PC-3 (cell line): ENCODE data around the gene SLC6A3. TPM values are rescaled to one million over a fixed set of nuclear protein-coding genes. Genes with fewer than 3 reads are reported as not detected.

Source experiments
- ATAC-seq: fragments of 200-7000 bp; cut with Tn5 transposase; 2 replicates; pipeline ENCODE4 v1.9.1; 2020; ENCODE audit warnings: mild to moderate bottlenecking, moderate library complexity
- BruUV-seq: library from RNA; stranded (reverse); fragments of 400-500 nt; replicated peaks from 2 replicates; lab custom pipeline; 2021; lab: Mats Ljungman, UMichigan
- CTCF ChIA-PET: fragments of 300-600 bp; sonication (Branson Sonifier 250); formaldehyde crosslinking; loops from one replicate; lab custom pipeline; 2022; ENCODE audit warnings: antibody characterized with exemption; lab: Charles Lee
- POLR2A ChIA-PET: fragments of 300-600 bp; sonication (Branson Sonifier 250); formaldehyde crosslinking; loops from one replicate; lab custom pipeline; 2022; ENCODE audit warnings: antibody characterized with exemption; ENCODE audit not compliant: unreplicated experiment; lab: Charles Lee
- DNase-seq: peaks from one replicate; pipeline ENCODE4 v3.0.0-alpha.2; 2015
- H2AFZ ChIP-seq: fragments of 300-600 bp; sonication (generic); 2 replicates; pipeline ENCODE4 v1.6.0; 2016; ENCODE audit warnings: antibody characterized with exemption, low read length
- H3F3A ChIP-seq: fragments of 300-600 bp; sonication (generic); one replicate; pipeline ENCODE4 v1.6.0; 2017; ENCODE audit warnings: antibody characterized with exemption, low read length, control low read depth, mild to moderate bottlenecking; ENCODE audit not compliant: unreplicated experiment
- H3K27ac ChIP-seq: fragments of 300-600 bp; sonication (generic); 2 replicates; pipeline ENCODE4 v1.5.1; 2016; ENCODE audit warnings: mild to moderate bottlenecking, low read length
- H3K27me3 ChIP-seq: fragments of 300-600 bp; sonication (generic); 2 replicates; pipeline ENCODE4 v1.6.1; 2016; ENCODE audit warnings: low read length, mixed read lengths
- H3K36me3 ChIP-seq: fragments of 300-600 bp; sonication (generic); 2 replicates; pipeline ENCODE4 v1.6.1; 2016; ENCODE audit warnings: low read depth, mixed run types, low read length, mixed read lengths
- H3K4me1 ChIP-seq: fragments of 300-600 bp; sonication (generic); 2 replicates; pipeline ENCODE4 v1.5.1; 2016; ENCODE audit warnings: low read length; ENCODE audit not compliant: insufficient read depth
- H3K4me2 ChIP-seq: fragments of 300-600 bp; sonication (generic); 2 replicates; pipeline ENCODE4 v1.6.0; 2016; ENCODE audit warnings: low read length
- H3K4me3 ChIP-seq: fragments of 300-600 bp; sonication (generic); 2 replicates; pipeline ENCODE4 v1.5.1; 2016; ENCODE audit warnings: mild to moderate bottlenecking, low read length, mixed read lengths
- H3K79me2 ChIP-seq: fragments of 300-600 bp; sonication (generic); 2 replicates; pipeline ENCODE4 v1.6.1; 2017; ENCODE audit warnings: low read length, mixed read lengths
- H3K9ac ChIP-seq: fragments of 300-600 bp; sonication (generic); 2 replicates; pipeline ENCODE4 v1.6.0; 2016; ENCODE audit warnings: mild to moderate bottlenecking, low read length
- H3K9me2 ChIP-seq: fragments of 300-600 bp; sonication (generic); replicated peaks from 2 replicates; pipeline ENCODE4 v1.6.1; 2016; ENCODE audit warnings: mixed run types, low read length, mixed read lengths
- H3K9me3 ChIP-seq: fragments of 300-600 bp; sonication (generic); 2 replicates; pipeline ENCODE4 v1.6.1; 2016; ENCODE audit warnings: low read length, mixed read lengths
- H4K20me1 ChIP-seq: fragments of 300-600 bp; sonication (generic); 2 replicates; pipeline ENCODE4 v1.6.1; 2016; ENCODE audit warnings: low read length, mixed read lengths
- CTCF ChIP-seq: fragments of 300-600 bp; sonication (generic); conservative IDR thresholded peaks from 2 replicates; pipeline ENCODE4 v1.5.1; 2017; ENCODE audit warnings: antibody characterized with exemption, low read depth, mild to moderate bottlenecking, low read length
- EZH2 ChIP-seq: fragments of 300-600 bp; sonication (generic); IDR thresholded peaks from one replicate; pipeline ENCODE4 v1.6.1; 2017; ENCODE audit warnings: antibody characterized with exemption, mild to moderate bottlenecking, low read length; ENCODE audit not compliant: unreplicated experiment
- EZH2phosphoT487 ChIP-seq: fragments of 300-600 bp; sonication (generic); IDR thresholded peaks from 2 replicates; pipeline ENCODE4 v1.6.1; 2018; ENCODE audit warnings: mild to moderate bottlenecking, antibody characterized with exemption, low read length, borderline replicate concordance
- intact Hi-C: fragments of 100-400 bp; cut with micrococcal nuclease; formaldehyde crosslinking; loops from 2 replicates; pipeline ENCODE4 v1.9.0; 2023
- total RNA-seq: library from RNA; depleted of rRNA; stranded (reverse); fragments of >200 nt; gene quantifications from 2 replicates; pipeline ENCODE4 v1.2.3, GENCODE V29; 2014

SLC6A3 gene
- total RNA-seq, 1 experiment from 2014 or later, result not detected

GRCh38 chr5:1478271-1479035 lies 33.2 kb upstream of the SLC6A3 start:
- no peaks in the 10 kb centered on the region for H3K79me2 ChIP-seq
- BruUV-seq, result TSS peak; percentile 10
- no peaks in the 10 kb centered on the region for H4K20me1 ChIP-seq
- intact Hi-C loops, result loop anchor here (5.0 kb wide), 1 partner anchor 164 kb away; no protein-coding TSS in a partner anchor
- CTCF ChIA-PET, result no interaction called here
- no peak overlapping the region for H3K4me3 ChIP-seq
- TF ChIP-seq EZH2 (no peak), EZH2phosphoT487 (no peak), CTCF (no peak)
- peaks cover 54% of the 10 kb centered on the region for H3K36me3 ChIP-seq
- H3K4me1 ChIP-seq, result no peaks in the 10 kb centered on the region
- no peaks in the 10 kb centered on the region for H3F3A ChIP-seq
- H2AFZ ChIP-seq, result no peak overlapping the region
- ATAC-seq (no peak), DNase-seq (no peak)
- H3K9ac ChIP-seq, result no peak overlapping the region
- no peaks in the 10 kb centered on the region for H3K9me3 ChIP-seq
- no peak overlapping the region for H3K4me2 ChIP-seq
- no peak overlapping the region for H3K27ac ChIP-seq
- H3K27me3 ChIP-seq, result no peaks in the 10 kb centered on the region
- POLR2A ChIA-PET, result no interaction called here
- no peaks in the 10 kb centered on the region for H3K9me2 ChIP-seq

- intact Hi-C loops, result loop anchor here (5.0 kb wide), 1 partner anchor 165 kb away; no protein-coding TSS in a partner anchor
- H2AFZ ChIP-seq, result no peak overlapping the region
- H3F3A ChIP-seq, result no peaks in the 10 kb centered on the region
- no peaks in the 10 kb centered on the region for H3K9me3 ChIP-seq
- POLR2A ChIA-PET, result no interaction called here
- no peaks in the 10 kb centered on the region for H4K20me1 ChIP-seq
- H3K36me3 ChIP-seq, result peaks cover 53% of the 10 kb centered on the region
- DNase-seq (no peak), ATAC-seq (no peak)
- H3K27ac ChIP-seq, result no peak overlapping the region
- H3K27me3 ChIP-seq, result no peaks in the 10 kb centered on the region
- H3K4me2 ChIP-seq, result no peak overlapping the region
- no peak overlapping the region for H3K9ac ChIP-seq
- TF ChIP-seq EZH2phosphoT487 (no peak), EZH2 (no peak), CTCF (no peak)
- no peaks in the 10 kb centered on the region for H3K79me2 ChIP-seq
- no TSS peak for BruUV-seq
- CTCF ChIA-PET, result no interaction called here
- no peaks in the 10 kb centered on the region for H3K9me2 ChIP-seq
- no peak overlapping the region for H3K4me3 ChIP-seq
- H3K4me1 ChIP-seq, result no peaks in the 10 kb centered on the region
These were observed 32.1 kb upstream of the SLC6A3 start for GRCh38 chr5:1477341-1477740.

GRCh38 chr5:1476967-1477310 lies 31.7 kb upstream of the SLC6A3 start:
- H3K27ac ChIP-seq, result no peak overlapping the region
- H3K4me2 ChIP-seq, result no peak overlapping the region
- no peaks in the 10 kb centered on the region for H3K9me3 ChIP-seq
- H3K79me2 ChIP-seq, result no peaks in the 10 kb centered on the region
- H3K4me3 ChIP-seq, result no peak overlapping the region
- no peaks in the 10 kb centered on the region for H3F3A ChIP-seq
- H3K36me3 ChIP-seq, result peaks cover 53% of the 10 kb centered on the region
- no peaks in the 10 kb centered on the region for H3K27me3 ChIP-seq
- no peaks in the 10 kb centered on the region for H3K9me2 ChIP-seq
- BruUV-seq, result no TSS peak
- ChIA-PET POLR2A (no interaction called here), CTCF (no interaction called here)
- no peak for ATAC-seq
- TF ChIP-seq EZH2, result no peak
- no peak for TF ChIP-seq EZH2phosphoT487
- TF ChIP-seq CTCF, result no peak
- intact Hi-C loops, result loop anchor here (5.0 kb wide), 1 partner anchor 165 kb away; no protein-coding TSS in a partner anchor
- H3K9ac ChIP-seq, result no peak overlapping the region
- H3K4me1 ChIP-seq, result no peaks in the 10 kb centered on the region
- no peaks in the 10 kb centered on the region for H4K20me1 ChIP-seq
- no peak overlapping the region for H2AFZ ChIP-seq
- DNase-seq, result no peak
